PFSK-1 (cell line): ENCODE measurements around the gene USP22.

ENCODE experiments used
- FOXP2 ChIP-seq: optimal IDR thresholded peaks from 2 replicates; pipeline ENCODE3; 2011; ENCODE audit warnings: borderline replicate concordance, control low read depth, inconsistent platforms; ENCODE audit not compliant: insufficient read depth; ENCODE audit errors: extremely low read length, extremely low read depth
- POLR2AphosphoS5 ChIP-seq: IDR thresholded peaks from 2 replicates; pipeline ENCODE4 v1.6.1; 2012; ENCODE audit warnings: low read depth, mild to moderate bottlenecking, control low read depth, low read length, moderate library complexity
- SIN3A ChIP-seq: IDR thresholded peaks from 2 replicates; pipeline ENCODE4 v1.6.1; 2012; ENCODE audit warnings: mild to moderate bottlenecking, low read length, moderate library complexity, borderline replicate concordance; ENCODE audit not compliant: insufficient read depth
- TAF1 ChIP-seq: IDR thresholded peaks from 2 replicates; pipeline ENCODE4 v1.6.1; 2012; ENCODE audit warnings: low read length, control low read depth, borderline replicate concordance; ENCODE audit not compliant: insufficient read depth
- TF ChIP-seq, protein P1 (sequence below), 2 experiments: IDR thresholded peaks; 2 replicates each; pipeline versions ENCODE4 v1.6.1 to v1.8.0; 2011 to 2012; ENCODE audit warnings: low read depth in 2 of 2, low read length in 2 of 2, control low read depth in 1 of 2, inconsistent platforms in 1 of 2, mild to moderate bottlenecking in 1 of 2, moderate library complexity in 1 of 2; ENCODE audit not compliant: insufficient read depth in 1 of 2

Gene USP22

DNA sequence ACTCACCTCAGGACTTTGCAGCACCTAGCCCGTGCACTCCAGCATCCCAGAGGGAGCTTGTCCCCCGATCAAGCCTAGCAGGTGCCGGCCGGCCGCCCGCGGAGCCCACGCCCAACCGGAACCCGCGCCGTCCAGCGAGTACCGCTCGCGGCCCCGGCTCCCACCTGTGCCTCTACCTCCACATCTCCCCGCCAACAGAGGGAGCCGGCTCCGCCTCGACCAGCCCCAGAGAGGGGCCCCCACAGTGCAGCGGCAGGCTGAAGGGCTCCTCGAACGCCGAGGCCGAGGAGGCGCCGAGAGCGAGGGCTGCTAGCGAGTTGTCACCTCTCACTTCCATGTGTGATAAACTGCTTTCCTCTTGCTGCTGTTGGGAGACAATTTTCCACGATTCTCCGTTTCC, 42.9 kb upstream of the USP22 start:
- TF ChIP-seq SIN3A: no peak
- no peak for TF ChIP-seq POLR2AphosphoS5
- no peak for TF ChIP-seq TAF1
- TF ChIP-seq, protein P1, sequence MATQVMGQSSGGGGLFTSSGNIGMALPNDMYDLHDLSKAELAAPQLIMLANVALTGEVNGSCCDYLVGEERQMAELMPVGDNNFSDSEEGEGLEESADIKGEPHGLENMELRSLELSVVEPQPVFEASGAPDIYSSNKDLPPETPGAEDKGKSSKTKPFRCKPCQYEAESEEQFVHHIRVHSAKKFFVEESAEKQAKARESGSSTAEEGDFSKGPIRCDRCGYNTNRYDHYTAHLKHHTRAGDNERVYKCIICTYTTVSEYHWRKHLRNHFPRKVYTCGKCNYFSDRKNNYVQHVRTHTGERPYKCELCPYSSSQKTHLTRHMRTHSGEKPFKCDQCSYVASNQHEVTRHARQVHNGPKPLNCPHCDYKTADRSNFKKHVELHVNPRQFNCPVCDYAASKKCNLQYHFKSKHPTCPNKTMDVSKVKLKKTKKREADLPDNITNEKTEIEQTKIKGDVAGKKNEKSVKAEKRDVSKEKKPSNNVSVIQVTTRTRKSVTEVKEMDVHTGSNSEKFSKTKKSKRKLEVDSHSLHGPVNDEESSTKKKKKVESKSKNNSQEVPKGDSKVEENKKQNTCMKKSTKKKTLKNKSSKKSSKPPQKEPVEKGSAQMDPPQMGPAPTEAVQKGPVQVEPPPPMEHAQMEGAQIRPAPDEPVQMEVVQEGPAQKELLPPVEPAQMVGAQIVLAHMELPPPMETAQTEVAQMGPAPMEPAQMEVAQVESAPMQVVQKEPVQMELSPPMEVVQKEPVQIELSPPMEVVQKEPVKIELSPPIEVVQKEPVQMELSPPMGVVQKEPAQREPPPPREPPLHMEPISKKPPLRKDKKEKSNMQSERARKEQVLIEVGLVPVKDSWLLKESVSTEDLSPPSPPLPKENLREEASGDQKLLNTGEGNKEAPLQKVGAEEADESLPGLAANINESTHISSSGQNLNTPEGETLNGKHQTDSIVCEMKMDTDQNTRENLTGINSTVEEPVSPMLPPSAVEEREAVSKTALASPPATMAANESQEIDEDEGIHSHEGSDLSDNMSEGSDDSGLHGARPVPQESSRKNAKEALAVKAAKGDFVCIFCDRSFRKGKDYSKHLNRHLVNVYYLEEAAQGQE (IDR thresholded peaks at IDR 0.05; ENCODE audit: insufficient read depth in 1 of 2, low read depth in 2 of 2, low read length in 2 of 2): no peak
- no peak for TF ChIP-seq FOXP2

DNA sequence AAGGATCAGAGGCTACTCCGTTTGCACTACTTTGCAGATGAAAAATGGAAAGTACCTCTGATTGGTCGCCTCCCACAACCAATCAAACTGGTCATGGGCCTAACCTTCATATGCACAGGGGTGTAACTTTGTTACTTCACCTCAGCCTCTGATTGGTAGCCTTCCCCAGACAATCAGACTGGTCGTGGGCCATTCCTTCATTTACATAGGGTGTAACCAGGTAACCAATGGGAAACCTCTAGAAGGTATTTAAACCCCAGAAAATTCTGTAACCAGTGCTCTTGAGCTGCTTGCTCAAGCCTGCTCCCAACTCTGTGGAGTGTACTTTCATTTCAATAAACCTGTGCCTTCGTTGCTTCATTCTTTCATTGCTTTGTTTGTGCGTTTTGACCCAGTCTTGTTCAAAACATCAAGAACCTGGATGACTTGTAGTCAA, 39.2 kb upstream of the USP22 start:
- TF ChIP-seq TAF1 (no peak), POLR2AphosphoS5 (no peak), SIN3A (no peak), FOXP2 (no peak)
- TF ChIP-seq, protein P1 (IDR thresholded peaks at IDR 0.05; ENCODE audit: insufficient read depth in 1 of 2, low read depth in 2 of 2, low read length in 2 of 2): no peak

DNA sequence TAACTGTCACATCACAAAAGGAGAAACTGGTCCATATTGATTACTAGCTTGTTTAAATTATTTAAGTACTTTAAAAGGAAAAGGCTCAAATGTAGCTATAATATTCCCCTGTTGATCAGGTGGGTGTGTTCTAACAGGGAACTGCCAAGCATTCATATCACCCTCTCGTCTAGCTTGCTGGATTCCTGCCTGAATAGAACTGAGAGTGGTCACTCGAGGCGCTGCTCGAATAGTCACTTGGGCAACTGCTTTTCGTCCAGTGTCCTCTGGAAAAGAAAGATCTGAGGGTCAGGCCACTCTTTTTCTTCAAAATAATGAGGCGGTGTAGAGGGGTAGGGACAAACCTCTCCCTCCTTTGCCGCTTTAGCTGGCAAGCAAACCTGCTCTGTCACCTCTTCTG, 36.4 kb upstream of the USP22 start:
- TF ChIP-seq SIN3A: no peak

DNA sequence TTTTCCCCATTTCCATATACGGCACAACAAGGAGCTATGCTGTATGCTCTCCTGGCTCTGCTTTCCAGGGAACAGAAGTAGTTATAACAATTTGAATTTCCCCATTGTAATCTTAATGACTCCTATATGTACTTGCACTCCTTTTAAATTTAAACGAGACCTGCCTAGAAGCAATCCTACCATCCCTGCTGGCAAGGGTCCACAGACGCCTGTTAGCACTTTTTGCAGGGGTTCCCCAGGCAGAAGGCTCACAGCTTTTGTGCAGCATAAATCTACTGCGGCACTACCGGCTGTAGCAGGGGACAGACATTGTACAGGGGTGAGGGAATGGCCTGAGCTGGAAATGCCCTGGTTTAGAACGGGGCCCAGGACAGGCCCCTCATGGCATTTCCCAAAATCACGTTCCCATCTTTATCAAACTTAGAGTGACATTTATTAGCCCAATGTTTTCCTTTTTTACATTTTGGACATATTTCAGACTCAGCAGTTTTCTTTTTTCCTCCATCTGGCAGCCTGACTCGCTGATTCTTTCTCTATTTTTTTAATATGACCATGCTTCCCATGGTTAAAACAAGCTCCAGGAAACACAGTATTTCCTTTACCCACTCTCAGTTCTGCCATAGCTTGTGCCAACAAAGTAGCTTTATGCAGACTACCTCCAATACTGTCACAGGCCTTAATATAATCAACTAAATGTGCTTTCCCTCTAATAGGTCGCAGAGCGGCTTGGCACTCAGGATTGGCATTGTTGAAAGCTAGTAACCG, 35.4 kb upstream of the USP22 start:
- TF ChIP-seq SIN3A: no peak
- no peak for TF ChIP-seq TAF1
- no peak for TF ChIP-seq FOXP2
- TF ChIP-seq POLR2AphosphoS5: no peak
- TF ChIP-seq, protein P1 (IDR thresholded peaks at IDR 0.05; ENCODE audit: insufficient read depth in 1 of 2, low read depth in 2 of 2, low read length in 2 of 2): no peak

DNA sequence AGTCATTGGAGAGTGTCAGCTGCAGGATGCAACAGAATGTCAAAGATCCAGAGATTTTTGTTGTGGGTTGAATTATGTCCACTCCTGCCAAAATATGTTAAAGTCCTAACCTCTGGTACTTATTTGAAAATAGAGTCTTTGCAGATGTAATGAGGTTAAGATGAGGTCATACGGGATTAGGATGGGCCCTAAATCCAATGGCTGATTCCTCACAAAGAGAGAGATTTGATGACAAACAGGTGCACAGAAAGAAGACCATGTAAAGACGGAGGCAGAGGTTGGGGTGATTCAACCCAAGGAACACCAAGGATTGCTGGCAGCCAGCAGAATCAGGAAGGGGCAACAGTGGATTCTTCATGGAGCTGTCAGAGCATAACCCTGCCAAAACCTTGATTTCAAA, 34.5 kb upstream of the USP22 start:
- TF ChIP-seq FOXP2: no peak

DNA sequence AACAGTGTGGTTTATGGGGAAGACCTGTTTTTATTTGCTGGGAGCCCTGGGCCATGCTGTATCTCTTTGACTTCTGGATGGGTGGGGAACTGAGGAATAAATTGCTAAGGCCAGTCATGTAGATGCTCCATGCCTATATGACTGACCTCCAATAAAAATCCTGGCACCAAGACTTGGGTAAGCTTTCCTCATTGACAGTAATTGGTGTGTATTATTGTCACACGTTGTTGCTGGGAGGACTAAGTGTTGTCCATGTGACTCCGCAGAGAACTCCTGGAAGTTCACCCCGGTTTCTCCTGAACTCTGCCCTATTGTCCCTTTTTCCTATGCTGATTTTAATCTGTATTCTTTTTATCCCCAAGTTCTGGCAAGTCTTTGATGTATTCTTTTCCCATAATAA, 33.4 kb upstream of the USP22 start:
- TF ChIP-seq TAF1 (no peak), FOXP2 (no peak), POLR2AphosphoS5 (no peak), SIN3A (no peak)
- TF ChIP-seq, protein P1 (IDR thresholded peaks at IDR 0.05; ENCODE audit: insufficient read depth in 1 of 2, low read depth in 2 of 2, low read length in 2 of 2): no peak
